Smooth muscle cell (in vitro differentiated cells): ENCODE results near the gene SIL1. TPM values are rescaled to one million over a fixed set of nuclear protein-coding genes. Genes with fewer than 3 reads are reported as not detected.
A peak's percentile ranks its signal among the peaks of the same experiment; 100 is the strongest.

Source experiments
- DNase-seq: peaks from one replicate; lab custom pipeline; 2025; ENCODE audit not compliant: unreplicated experiment; lab: John Stamatoyannopoulos, UW
- H2AFZ ChIP-seq: fragments of 200-600 bp; sonication (generic); 2 replicates; pipeline ENCODE4 v1.6.0; 2016; ENCODE audit warnings: antibody characterized with exemption, low read depth, mild to moderate bottlenecking
- H3F3A ChIP-seq: fragments of 200-600 bp; sonication (generic); 2 replicates; pipeline ENCODE4 v1.6.0; 2017; ENCODE audit warnings: antibody characterized with exemption, low read depth
- H3K27ac ChIP-seq: fragments of 200-600 bp; sonication (generic); 2 replicates; pipeline ENCODE4 v1.5.1; 2016; ENCODE audit warnings: low read depth, mild to moderate bottlenecking
- H3K27me3 ChIP-seq: fragments of 200-600 bp; sonication (generic); 2 replicates; pipeline ENCODE4 v1.6.1; 2016; ENCODE audit warnings: low read depth, mild to moderate bottlenecking
- H3K36me3 ChIP-seq: fragments of 200-600 bp; sonication (generic); 2 replicates; pipeline ENCODE4 v1.5.1; 2016; ENCODE audit warnings: low read depth
- H3K4me1 ChIP-seq: fragments of 200-600 bp; sonication (generic); 2 replicates; pipeline ENCODE4 v1.5.1; 2016; ENCODE audit warnings: low read depth
- H3K4me2 ChIP-seq: fragments of 200-600 bp; sonication (generic); 2 replicates; pipeline ENCODE4 v1.6.0; 2016; ENCODE audit warnings: mild to moderate bottlenecking
- H3K4me3 ChIP-seq: fragments of 200-600 bp; sonication (generic); 2 replicates; pipeline ENCODE4 v1.5.1; 2016; ENCODE audit warnings: mild to moderate bottlenecking
- H3K79me2 ChIP-seq: fragments of 200-600 bp; sonication (generic); 2 replicates; pipeline ENCODE4 v1.6.0; 2016; ENCODE audit warnings: low read depth, mild to moderate bottlenecking
- H3K9ac ChIP-seq: fragments of 200-600 bp; sonication (generic); 2 replicates; pipeline ENCODE4 v1.6.0; 2016; ENCODE audit warnings: low read depth
- H3K9me3 ChIP-seq: fragments of 200-600 bp; sonication (generic); replicated peaks from 2 replicates; pipeline ENCODE4 v1.5.1; 2016; ENCODE audit warnings: low read depth
- H4K20me1 ChIP-seq: fragments of 200-600 bp; sonication (generic); 2 replicates; pipeline ENCODE4 v1.6.0; 2016; ENCODE audit warnings: low read depth
- whole genome bisulfite sequencing: methylation state at CpG from one replicate; pipeline ENCODE4 v1.1.7; 2016; ENCODE audit warnings: low lambda C conversion rate; 5-methylcytosine and 5-hydroxymethylcytosine counted together
- polyA plus RNA-seq: library from polyadenylated mRNA; unstranded; fragments of >200 nt; fragmentation: Nextera tagmentation; extraction: Ambion mirVana; gene quantifications from 2 replicates; pipeline ENCODE4 v1.2.1, GENCODE V29; 2016
- total RNA-seq: library from RNA; depleted of rRNA; stranded (reverse); fragments of >200 nt; gene quantifications from 2 replicates; pipeline ENCODE4 v1.2.3, GENCODE V29; 2014
- TF ChIP-seq, protein P1 (sequence below): fragments of 200-600 bp; sonication (generic); IDR thresholded peaks from 2 replicates; pipeline ENCODE4 v1.5.1; 2017; ENCODE audit warnings: borderline replicate concordance, mild to moderate bottlenecking, antibody characterized with exemption; ENCODE audit not compliant: insufficient read depth, poor library complexity, severe bottlenecking

Gene SIL1
- total and polyA plus RNA-seq, 2 experiments from 2014 or later, result 45.5 to 119 TPM

DNA sequence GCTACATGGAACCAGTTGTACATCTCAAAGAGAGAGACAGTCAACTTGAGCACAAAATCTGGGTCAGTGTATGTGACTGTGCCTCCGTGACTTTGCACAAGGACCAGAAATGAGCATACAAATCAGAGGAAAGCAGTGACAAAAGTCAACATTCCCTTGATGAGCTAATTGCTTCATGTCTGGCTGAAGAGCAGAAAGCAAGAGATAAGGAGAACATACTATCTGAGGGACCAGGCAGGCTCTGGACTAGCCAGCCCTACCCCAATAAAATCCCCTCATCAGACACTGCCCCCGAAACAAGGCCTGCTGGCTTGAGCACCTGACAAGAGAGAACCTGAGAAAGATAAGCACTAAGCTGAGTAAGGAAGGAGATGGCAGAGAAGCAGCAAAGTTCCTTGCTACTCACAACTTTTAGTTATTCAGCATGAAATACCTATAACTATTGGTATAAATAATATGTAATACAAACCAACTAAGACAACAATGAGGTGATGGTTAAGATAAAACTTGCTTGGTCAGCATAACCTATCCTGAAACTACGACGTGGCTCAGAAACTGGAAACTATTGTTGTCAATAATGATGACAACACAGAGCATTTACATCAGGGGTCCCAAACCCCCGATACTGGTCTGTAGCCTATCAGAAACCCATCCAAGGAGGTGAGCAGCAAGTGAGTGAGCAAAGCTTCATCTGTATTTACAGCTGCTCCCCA lies 9.5 kb downstream of the SIL1 start:
- peaks cover 28% of the 10 kb centered on the region for H4K20me1 ChIP-seq
- H3K27me3 ChIP-seq, result no peaks in the 10 kb centered on the region
- H3K9ac ChIP-seq, result no peak overlapping the region
- H3K4me1 ChIP-seq, result peaks cover 5% of the 10 kb centered on the region
- H3K27ac ChIP-seq, result peak overlapping the region; percentile 44
- 70% methylated on average over 5 of the region's 5 CpGs for WGBS
- H3K9me3 ChIP-seq, result no peaks in the 10 kb centered on the region
- no peak for DNase-seq
- H3K36me3 ChIP-seq, result no peaks in the 10 kb centered on the region
- TF ChIP-seq, protein P1, sequence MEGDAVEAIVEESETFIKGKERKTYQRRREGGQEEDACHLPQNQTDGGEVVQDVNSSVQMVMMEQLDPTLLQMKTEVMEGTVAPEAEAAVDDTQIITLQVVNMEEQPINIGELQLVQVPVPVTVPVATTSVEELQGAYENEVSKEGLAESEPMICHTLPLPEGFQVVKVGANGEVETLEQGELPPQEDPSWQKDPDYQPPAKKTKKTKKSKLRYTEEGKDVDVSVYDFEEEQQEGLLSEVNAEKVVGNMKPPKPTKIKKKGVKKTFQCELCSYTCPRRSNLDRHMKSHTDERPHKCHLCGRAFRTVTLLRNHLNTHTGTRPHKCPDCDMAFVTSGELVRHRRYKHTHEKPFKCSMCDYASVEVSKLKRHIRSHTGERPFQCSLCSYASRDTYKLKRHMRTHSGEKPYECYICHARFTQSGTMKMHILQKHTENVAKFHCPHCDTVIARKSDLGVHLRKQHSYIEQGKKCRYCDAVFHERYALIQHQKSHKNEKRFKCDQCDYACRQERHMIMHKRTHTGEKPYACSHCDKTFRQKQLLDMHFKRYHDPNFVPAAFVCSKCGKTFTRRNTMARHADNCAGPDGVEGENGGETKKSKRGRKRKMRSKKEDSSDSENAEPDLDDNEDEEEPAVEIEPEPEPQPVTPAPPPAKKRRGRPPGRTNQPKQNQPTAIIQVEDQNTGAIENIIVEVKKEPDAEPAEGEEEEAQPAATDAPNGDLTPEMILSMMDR, result no peak
- H2AFZ ChIP-seq, result no peak overlapping the region
- H3K79me2 ChIP-seq, result no peaks in the 10 kb centered on the region
- peaks cover 4% of the 10 kb centered on the region for H3F3A ChIP-seq
- no peak overlapping the region for H3K4me2 ChIP-seq
- H3K4me3 ChIP-seq, result no peak overlapping the region

GRCh38 chr5:139186752-139187326 lies 11.3 kb downstream of the SIL1 start:
- H3K4me2 ChIP-seq, result peak overlapping the region; percentile 47
- peak overlapping the region; percentile 26 for H3K27ac ChIP-seq
- H3K4me3 ChIP-seq, result no peak overlapping the region
- no peaks in the 10 kb centered on the region for H3K9me3 ChIP-seq
- no peak overlapping the region for H3K9ac ChIP-seq
- H3F3A ChIP-seq, result peaks cover 4% of the 10 kb centered on the region
- H3K27me3 ChIP-seq, result no peaks in the 10 kb centered on the region
- no peaks in the 10 kb centered on the region for H3K36me3 ChIP-seq
- no peak for DNase-seq
- peaks cover 45% of the 10 kb centered on the region for H4K20me1 ChIP-seq
- peaks cover 11% of the 10 kb centered on the region for H3K4me1 ChIP-seq
- no peak overlapping the region for H2AFZ ChIP-seq
- TF ChIP-seq, protein P1, result no peak
- WGBS, result over 99% methylated on average over 6 of the region's 6 CpGs
- H3K79me2 ChIP-seq, result no peaks in the 10 kb centered on the region

GRCh38 chr5:139186261-139186660 lies 11.9 kb downstream of the SIL1 start:
- Histone ChIP-seq H3K4me1 (peaks cover 17% of the 10 kb centered on the region), H2AFZ (no peak overlapping the region), H3K36me3 (no peaks in the 10 kb centered on the region), H3K4me3 (no peak overlapping the region), H3K9me3 (no peaks in the 10 kb centered on the region), H3F3A (peaks cover 4% of the 10 kb centered on the region), H4K20me1 (peaks cover 51% of the 10 kb centered on the region), H3K4me2 (peak overlapping the region; percentile 47), H3K79me2 (peaks cover 4% of the 10 kb centered on the region), H3K9ac (no peak overlapping the region), H3K27ac (peak overlapping the region; percentile 26), H3K27me3 (no peaks in the 10 kb centered on the region)
- TF ChIP-seq, protein P1, result no peak
- WGBS, result 55% methylated on average over 3 of the region's 3 CpGs
- DNase-seq, result no peak
